ENCODE results near the gene ALKBH8.

Gene ALKBH8

GRCh38 chr11:107494055-107494454, 71.5 kb downstream of the ALKBH8 start:
- no peak for DNase-seq (ENCODE audit: extremely low read depth, low read depth)
- no peak for TF ChIP-seq CTCF (IDR thresholded peaks at IDR 0.05; ENCODE audit: low read depth, low read length, missing control alignments)
- H3K4me3 ChIP-seq (replicated peaks; ENCODE audit: low read depth, low read length): no peak overlapping the region

GRCh38 chr11:107493117-107493516, 72.4 kb downstream of the ALKBH8 start:
- no peak overlapping the region for H3K4me3 ChIP-seq (replicated peaks; ENCODE audit: low read depth, low read length)
- no peak for TF ChIP-seq CTCF (IDR thresholded peaks at IDR 0.05; ENCODE audit: low read depth, low read length, missing control alignments)
- peak; percentile 20 for DNase-seq (ENCODE audit: extremely low read depth, low read depth)

- H3K4me3 ChIP-seq (replicated peaks; ENCODE audit: low read depth, low read length): no peak overlapping the region
- no peak for DNase-seq (ENCODE audit: extremely low read depth, low read depth)
- no peak for TF ChIP-seq CTCF (IDR thresholded peaks at IDR 0.05; ENCODE audit: low read depth, low read length, missing control alignments)
These were observed 74.7 kb downstream of the ALKBH8 start for GRCh38 chr11:107490836-107491235.

- DNase-seq (ENCODE audit: extremely low read depth, low read depth): no peak
- no peak for TF ChIP-seq CTCF (IDR thresholded peaks at IDR 0.05; ENCODE audit: low read depth, low read length, missing control alignments)
- no peak overlapping the region for H3K4me3 ChIP-seq (replicated peaks; ENCODE audit: low read depth, low read length)
These were observed 83.3 kb downstream of the ALKBH8 start for GRCh38 chr11:107482234-107482633.

GRCh38 chr11:107478922-107479321, 86.6 kb downstream of the ALKBH8 start:
- no peak overlapping the region for H3K4me3 ChIP-seq (replicated peaks; ENCODE audit: low read depth, low read length)
- no peak for TF ChIP-seq CTCF (IDR thresholded peaks at IDR 0.05; ENCODE audit: low read depth, low read length, missing control alignments)
- DNase-seq (ENCODE audit: extremely low read depth, low read depth): no peak

- TF ChIP-seq CTCF (IDR thresholded peaks at IDR 0.05; ENCODE audit: low read depth, low read length, missing control alignments): no peak
- H3K4me3 ChIP-seq (replicated peaks; ENCODE audit: low read depth, low read length): no peak overlapping the region
- DNase-seq (ENCODE audit: extremely low read depth, low read depth): no peak
These were observed 87.7 kb downstream of the ALKBH8 start for GRCh38 chr11:107477820-107478219.

- TF ChIP-seq CTCF (IDR thresholded peaks at IDR 0.05; ENCODE audit: low read depth, low read length, missing control alignments): no peak
- no peak overlapping the region for H3K4me3 ChIP-seq (replicated peaks; ENCODE audit: low read depth, low read length)
- no peak for DNase-seq (ENCODE audit: extremely low read depth, low read depth)
These were observed 91.7 kb downstream of the ALKBH8 start for GRCh38 chr11:107473792-107474191.

All from HFF-Myc (cell line).